ENCODE data around the gene STX5. TPM values are rescaled to one million over a fixed set of nuclear protein-coding genes. Genes with fewer than 3 reads are reported as not detected.

Gene STX5
- polyA plus RNA-seq, 3 donors = 36.4 to 39.6 (median 38.5) TPM

- H3K27me3 ChIP-seq (ENCODE audit: control insufficient read depth in 2 of 2, insufficient read depth in 2 of 2, low read length in 2 of 2) = no peaks in the 10 kb centered on the region
- no peak overlapping the region for H3K4me3 ChIP-seq (replicated peaks in 1 of 3; ENCODE audit: low read depth in 2 of 3, low read length in 3 of 3)
- H3K79me2 ChIP-seq (ENCODE audit: insufficient read depth, low read length) = peaks cover 42% of the 10 kb centered on the region
- H3K4me1 Mint-ChIP-seq = peaks cover 38% of the 10 kb centered on the region
- intact Hi-C loops (cut with micrococcal nuclease) = loop anchor here in 1 of 2 donors (10.0 kb wide), 1 partner anchor 237 kb away; the partner anchor contains the start of genes EML3 and ROM1
- DNase-seq = no peak
- 38% methylated on average over 3 of the region's 3 CpGs for WGBS (ENCODE audit: insufficient coverage)
- H3K9ac ChIP-seq (ENCODE audit: insufficient read depth, low read length, poor library complexity, severe bottlenecking) = no peak overlapping the region
- no peak overlapping the region for H2AFZ ChIP-seq (ENCODE audit: insufficient read depth, low read depth, low read length, poor library complexity, severe bottlenecking)
- peaks cover 25 to 33% of the 10 kb centered on the region in 2 donors for H3K36me3 ChIP-seq (replicated peaks in 1 of 2; ENCODE audit: control insufficient read depth in 1 of 2, insufficient read depth in 2 of 2, low read length in 2 of 2)
- H3K9me3 ChIP-seq (replicated peaks in 1 of 2; ENCODE audit: control insufficient read depth in 1 of 2, insufficient read depth in 1 of 2, low read length in 2 of 2) = no peaks in the 10 kb centered on the region
- peaks cover 29 to 31% of the 10 kb centered on the region in 2 donors for H3K36me3 Mint-ChIP-seq
- H3K4me2 ChIP-seq (replicated peaks; ENCODE audit: extremely low read depth, low read length, poor library complexity, severe bottlenecking) = no peak overlapping the region
- H3K9me3 Mint-ChIP-seq = no peaks in the 10 kb centered on the region
- no peak overlapping the region for H3K4me3 Mint-ChIP-seq
- H3K27ac Mint-ChIP-seq = peak overlapping the region in 1 of 7 donors; percentile 54
- H3K27ac ChIP-seq (ENCODE audit: low read depth in 1 of 2, low read length in 2 of 2) = peak overlapping the region in 1 of 2 donors; percentile 44
- peaks cover 33% of the 10 kb centered on the region for H4K20me1 ChIP-seq (ENCODE audit: insufficient read depth, low read length)
- peaks cover 29 to 36% of the 10 kb centered on the region in 2 donors for H3K4me1 ChIP-seq (ENCODE audit: control insufficient read depth in 1 of 2, insufficient read depth in 2 of 2, low read length in 2 of 2)
- TF ChIP-seq, protein P1, sequence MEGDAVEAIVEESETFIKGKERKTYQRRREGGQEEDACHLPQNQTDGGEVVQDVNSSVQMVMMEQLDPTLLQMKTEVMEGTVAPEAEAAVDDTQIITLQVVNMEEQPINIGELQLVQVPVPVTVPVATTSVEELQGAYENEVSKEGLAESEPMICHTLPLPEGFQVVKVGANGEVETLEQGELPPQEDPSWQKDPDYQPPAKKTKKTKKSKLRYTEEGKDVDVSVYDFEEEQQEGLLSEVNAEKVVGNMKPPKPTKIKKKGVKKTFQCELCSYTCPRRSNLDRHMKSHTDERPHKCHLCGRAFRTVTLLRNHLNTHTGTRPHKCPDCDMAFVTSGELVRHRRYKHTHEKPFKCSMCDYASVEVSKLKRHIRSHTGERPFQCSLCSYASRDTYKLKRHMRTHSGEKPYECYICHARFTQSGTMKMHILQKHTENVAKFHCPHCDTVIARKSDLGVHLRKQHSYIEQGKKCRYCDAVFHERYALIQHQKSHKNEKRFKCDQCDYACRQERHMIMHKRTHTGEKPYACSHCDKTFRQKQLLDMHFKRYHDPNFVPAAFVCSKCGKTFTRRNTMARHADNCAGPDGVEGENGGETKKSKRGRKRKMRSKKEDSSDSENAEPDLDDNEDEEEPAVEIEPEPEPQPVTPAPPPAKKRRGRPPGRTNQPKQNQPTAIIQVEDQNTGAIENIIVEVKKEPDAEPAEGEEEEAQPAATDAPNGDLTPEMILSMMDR (IDR thresholded peaks at IDR 0.05) = no peak
- no peaks in the 10 kb centered on the region for H3K27me3 Mint-ChIP-seq (ENCODE audit: low read depth in 3 of 3)
Measured at GRCh38 chr11:62851807-62852522, 20.1 kb upstream of the STX5 start.

DNA sequence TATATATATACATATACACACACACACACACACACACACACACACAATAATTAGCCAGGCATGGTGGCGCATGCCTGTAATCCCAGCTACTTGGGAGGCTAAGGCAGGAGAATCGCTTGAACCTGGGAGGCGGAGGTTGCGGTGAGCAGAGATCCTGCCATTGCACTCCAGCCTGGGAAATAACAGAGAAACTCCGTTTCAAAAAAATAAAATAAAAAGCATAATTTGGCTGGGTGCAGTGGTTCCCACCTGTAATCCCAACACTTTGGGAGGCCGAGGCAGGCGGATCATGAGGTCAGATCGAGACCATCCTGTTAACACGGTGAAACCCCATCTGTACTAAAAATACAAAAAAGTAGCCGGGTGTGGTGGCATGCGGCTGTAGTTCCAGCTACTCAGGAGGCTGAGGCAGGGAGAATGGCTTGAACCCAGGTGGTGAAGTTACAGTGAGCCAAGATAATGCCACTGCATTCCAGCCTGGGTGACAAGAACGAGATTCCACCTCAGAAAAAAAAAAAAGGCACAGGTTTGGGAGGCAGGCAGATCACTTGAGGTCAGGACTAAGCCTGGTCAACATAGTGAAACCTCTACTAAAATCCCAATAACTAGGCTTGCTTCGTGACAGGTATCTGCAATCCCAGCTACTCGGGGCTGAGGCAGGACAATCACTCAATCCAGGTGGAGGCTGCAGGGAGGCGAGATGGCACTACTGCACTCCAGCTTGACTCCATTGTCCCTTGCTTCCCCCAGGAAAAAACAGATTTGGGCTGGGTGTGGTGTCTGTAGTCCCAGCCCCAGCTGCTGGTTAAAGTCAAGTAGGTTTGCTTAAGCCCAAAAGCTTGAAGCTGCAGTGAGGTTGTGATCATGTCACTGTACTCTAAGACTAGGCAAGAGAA lies 19.3 kb upstream of the STX5 start:
- no peaks in the 10 kb centered on the region for H3K9me3 ChIP-seq (replicated peaks in 1 of 2; ENCODE audit: control insufficient read depth in 1 of 2, insufficient read depth in 1 of 2, low read length in 2 of 2)
- peaks cover 34% of the 10 kb centered on the region for H3K79me2 ChIP-seq (ENCODE audit: insufficient read depth, low read length)
- H3K4me2 ChIP-seq (replicated peaks; ENCODE audit: extremely low read depth, low read length, poor library complexity, severe bottlenecking) = no peak overlapping the region
- no peaks in the 10 kb centered on the region for H3K27me3 ChIP-seq (ENCODE audit: control insufficient read depth in 2 of 2, insufficient read depth in 2 of 2, low read length in 2 of 2)
- H3K4me1 Mint-ChIP-seq = peaks cover 31% of the 10 kb centered on the region
- H2AFZ ChIP-seq (ENCODE audit: insufficient read depth, low read depth, low read length, poor library complexity, severe bottlenecking) = no peak overlapping the region
- H3K4me1 ChIP-seq (ENCODE audit: control insufficient read depth in 1 of 2, insufficient read depth in 2 of 2, low read length in 2 of 2) = peaks cover 21 to 28% of the 10 kb centered on the region in 2 donors
- peak overlapping the region in 1 of 2 donors; percentile 44 for H3K27ac ChIP-seq (ENCODE audit: low read depth in 1 of 2, low read length in 2 of 2)
- no peaks in the 10 kb centered on the region for H3K9me3 Mint-ChIP-seq
- peaks cover 29 to 31% of the 10 kb centered on the region in 2 donors for H3K36me3 Mint-ChIP-seq
- H3K9ac ChIP-seq (ENCODE audit: insufficient read depth, low read length, poor library complexity, severe bottlenecking) = no peak overlapping the region
- intact Hi-C loops (cut with micrococcal nuclease) = loop anchor here in 1 of 2 donors (10.0 kb wide), 1 partner anchor 236 kb away; the partner anchor contains the start of genes EML3 and ROM1
- H3K36me3 ChIP-seq (replicated peaks in 1 of 2; ENCODE audit: control insufficient read depth in 1 of 2, insufficient read depth in 2 of 2, low read length in 2 of 2) = peaks cover 25 to 33% of the 10 kb centered on the region in 2 donors
- peak overlapping the region in 3 of 7 donors; percentile 25 to 54 (median 50) for H3K27ac Mint-ChIP-seq
- H3K4me3 ChIP-seq (replicated peaks in 1 of 3; ENCODE audit: low read depth in 2 of 3, low read length in 3 of 3) = no peak overlapping the region
- no peak for DNase-seq
- no peaks in the 10 kb centered on the region for H3K27me3 Mint-ChIP-seq (ENCODE audit: low read depth in 3 of 3)
- no peak overlapping the region for H3K4me3 Mint-ChIP-seq
- 75% methylated on average over 6 of the region's 15 CpGs for WGBS (ENCODE audit: insufficient coverage)
- TF ChIP-seq, protein P1 (IDR thresholded peaks at IDR 0.05) = no peak
- peaks cover 33% of the 10 kb centered on the region for H4K20me1 ChIP-seq (ENCODE audit: insufficient read depth, low read length)

Measured in CD14-positive monocyte (primary cell).